HCT116 (cell line): ENCODE measurements around the gene PLA2G2C. TPM values are rescaled to one million over a fixed set of nuclear protein-coding genes. Genes with fewer than 3 reads are reported as not detected.

Experiments
- ATAC-seq: fragments of 200-7000 bp; cut with Tn5 transposase; 2 replicates; pipeline ENCODE4 v1.9.1; 2020; ENCODE audit warnings: mild to moderate bottlenecking, moderate library complexity
- BruUV-seq: library from RNA; stranded (reverse); fragments of 400-500 nt; replicated peaks from 2 replicates; lab custom pipeline; 2021; lab: Mats Ljungman, UMichigan
- CTCF ChIA-PET: fragments of 300-600 bp; sonication (Branson Sonifier 250); formaldehyde crosslinking; loops from one replicate; lab custom pipeline; 2021; ENCODE audit warnings: antibody characterized with exemption; lab: Charles Lee
- POLR2A ChIA-PET: fragments of 300-600, 350-600 bp; sonication (Branson Sonifier 250); formaldehyde crosslinking; loops from one replicate; lab custom pipeline; 2021; ENCODE audit warnings: antibody characterized with exemption; lab: Charles Lee
- RAD21 ChIA-PET, 2 experiments: fragments of 300-600 bp; sonication (Branson Sonifier 250); formaldehyde crosslinking; loops; one replicate each; lab custom pipeline; 2023; ENCODE audit warnings: low total read pairs in 2 of 2; ENCODE audit not compliant: uncharacterized antibody in 2 of 2, unreplicated experiment in 2 of 2, low non-redundant PET in 1 of 2; lab: Charles Lee
- DNase-seq: peaks from one replicate; pipeline ENCODE4 v3.0.0-alpha.2; 2010; ENCODE audit warnings: low read depth, low spot score
- H2AFZ ChIP-seq: fragments of 200-600 bp; shearing (Covaris generic), sonication (generic); 2 replicates; pipeline ENCODE4 v1.6.1; 2017; ENCODE audit warnings: low read depth, mixed run types, mixed read lengths, antibody characterized with exemption, low read length; ENCODE audit not compliant: poor library complexity, severe bottlenecking
- H3K27ac ChIP-seq: 2 replicates; pipeline ENCODE4 v1.5.1; 2012; ENCODE audit warnings: low read depth, low read length
- H3K27me3 ChIP-seq: fragments of 200-600 bp; sonication (generic); 2 replicates; pipeline ENCODE4 v1.6.1; 2016; ENCODE audit warnings: mixed run types, low read length, mixed read lengths; ENCODE audit not compliant: insufficient read depth
- H3K36me3 ChIP-seq, 2 experiments: fragments of 200-500 bp in 1 of 2; fragments of 200-600 bp in 1 of 2; sonication (Bioruptor generic) in 1 of 2; sonication (generic) in 1 of 2; 2 replicates each; pipeline versions ENCODE4 v1.5.1 to v1.6.1; 2014 to 2016; ENCODE audit warnings: low read length in 2 of 2, inconsistent platforms in 1 of 2, mixed read lengths in 1 of 2, mixed run types in 1 of 2; ENCODE audit not compliant: insufficient read depth in 2 of 2, control insufficient read depth in 1 of 2
- H3K4me1 ChIP-seq, 2 experiments: fragments of 200-600 bp in 1 of 2; sonication (generic) in 1 of 2; 2 replicates each; pipeline versions ENCODE4 v1.5.1 to v1.6.1; 2012 to 2017; ENCODE audit warnings: low read length in 2 of 2, inconsistent platforms in 1 of 2, mild to moderate bottlenecking in 1 of 2, mixed read lengths in 1 of 2, mixed run types in 1 of 2, moderate library complexity in 1 of 2; ENCODE audit not compliant: insufficient read depth in 2 of 2, control insufficient read depth in 1 of 2
- H3K4me2 ChIP-seq: fragments of 200-600 bp; sonication (generic); 2 replicates; pipeline ENCODE4 v1.6.1; 2017; ENCODE audit warnings: mixed run types, low read length, mixed read lengths
- H3K4me3 ChIP-seq, 2 experiments: fragments of 200-600 bp in 1 of 2; sonication (generic) in 1 of 2; replicated peaks in 1 of 2; 2 replicates each; pipeline ENCODE4 v1.5.1; 2011 to 2016; ENCODE audit warnings: low read length in 2 of 2, control low read depth in 1 of 2, low read depth in 1 of 2, mild to moderate bottlenecking in 1 of 2, mixed read lengths in 1 of 2, mixed run types in 1 of 2
- H3K79me2 ChIP-seq: fragments of 200-600 bp; sonication (generic); 2 replicates; pipeline ENCODE4 v1.6.1; 2017; ENCODE audit warnings: mild to moderate bottlenecking, mixed run types, low read length, moderate library complexity, mixed read lengths; ENCODE audit not compliant: insufficient read depth
- H3K9ac ChIP-seq: fragments of 200-600 bp; sonication (generic); 2 replicates; pipeline ENCODE4 v1.6.1; 2016; ENCODE audit warnings: low read length, mixed read lengths
- H3K9me2 ChIP-seq: fragments of 200-600 bp; sonication (generic), shearing (Covaris generic); 2 replicates; pipeline ENCODE4 v1.6.1; 2017; ENCODE audit warnings: mixed run types, mild to moderate bottlenecking, moderate library complexity; ENCODE audit not compliant: insufficient read depth
- H3K9me3 ChIP-seq, 2 experiments: fragments of 200-500 bp in 1 of 2; fragments of 200-600 bp in 1 of 2; sonication (Bioruptor generic) in 1 of 2; sonication (generic) in 1 of 2; 2 replicates each; pipeline ENCODE4 v1.6.1; 2014 to 2017; ENCODE audit warnings: low read length in 2 of 2, mixed read lengths in 2 of 2, inconsistent platforms in 1 of 2, low read depth in 1 of 2, mild to moderate bottlenecking in 1 of 2, mixed run types in 1 of 2, moderate library complexity in 1 of 2; ENCODE audit not compliant: control insufficient read depth in 1 of 2, insufficient read depth in 1 of 2
- H4K20me1 ChIP-seq: fragments of 200-600 bp; sonication (generic), shearing (Covaris generic); 2 replicates; pipeline ENCODE4 v1.6.1; 2017; ENCODE audit warnings: mixed run types, mild to moderate bottlenecking, moderate library complexity; ENCODE audit not compliant: insufficient read depth
- EGR1 ChIP-seq: IDR thresholded peaks from 2 replicates; pipeline ENCODE4 v1.6.1; 2012; ENCODE audit warnings: low read depth
- JUND ChIP-seq: IDR thresholded peaks from 2 replicates; pipeline ENCODE4 v1.6.1; 2012
- POLR2A ChIP-seq: IDR thresholded peaks from 2 replicates; pipeline ENCODE4 v1.7.0; 2011; ENCODE audit warnings: borderline replicate concordance; ENCODE audit not compliant: insufficient read depth, insufficient read length; ENCODE audit errors: extremely low read depth
- SIN3A ChIP-seq: IDR thresholded peaks from 2 replicates; pipeline ENCODE4 v1.6.1; 2012; ENCODE audit warnings: low read depth
- SP1 ChIP-seq: IDR thresholded peaks from 2 replicates; pipeline ENCODE4 v1.6.1; 2012; ENCODE audit warnings: low read depth
- YY1 ChIP-seq: IDR thresholded peaks from 2 replicates; pipeline ENCODE4 v1.6.1; 2011; ENCODE audit warnings: low read length, low read depth, moderate library complexity, mild to moderate bottlenecking; ENCODE audit not compliant: insufficient replicate concordance; ENCODE audit errors: extremely low read depth
- ZFX ChIP-seq: fragments of 450-650 bp; IDR thresholded peaks from 2 replicates; pipeline ENCODE4 v1.6.1; 2017
- ZNF274 ChIP-seq: fragments of 200-500 bp; sonication (Bioruptor generic); IDR thresholded peaks from 2 replicates; pipeline ENCODE4 v1.6.1; 2014; ENCODE audit warnings: mild to moderate bottlenecking, low read depth, low read length, inconsistent platforms
- intact Hi-C: fragments of 100-400 bp; cut with micrococcal nuclease; formaldehyde crosslinking; loops from 2 replicates; pipeline ENCODE4 v1.10.0; 2022
- total RNA-seq: library from RNA; stranded (reverse); gene quantifications from one replicate; pipeline ENCODE4 v1.2.1, GENCODE V29; 2021; ENCODE audit not compliant: unreplicated experiment
- TF ChIP-seq, protein P1 (sequence below): IDR thresholded peaks from 2 replicates; pipeline ENCODE4 v1.6.1; 2011; ENCODE audit warnings: mild to moderate bottlenecking, low read length, moderate library complexity; ENCODE audit not compliant: insufficient replicate concordance; ENCODE audit errors: extremely low read depth
- TF ChIP-seq, protein P2 (sequence below): IDR thresholded peaks from 2 replicates; pipeline ENCODE4 v1.6.1; 2012
- TF ChIP-seq, protein P3 (sequence below): IDR thresholded peaks from 2 replicates; pipeline ENCODE4 v1.6.1; 2012

Gene PLA2G2C
- total RNA-seq, 1 experiment from 2014 or later = not detected

DNA sequence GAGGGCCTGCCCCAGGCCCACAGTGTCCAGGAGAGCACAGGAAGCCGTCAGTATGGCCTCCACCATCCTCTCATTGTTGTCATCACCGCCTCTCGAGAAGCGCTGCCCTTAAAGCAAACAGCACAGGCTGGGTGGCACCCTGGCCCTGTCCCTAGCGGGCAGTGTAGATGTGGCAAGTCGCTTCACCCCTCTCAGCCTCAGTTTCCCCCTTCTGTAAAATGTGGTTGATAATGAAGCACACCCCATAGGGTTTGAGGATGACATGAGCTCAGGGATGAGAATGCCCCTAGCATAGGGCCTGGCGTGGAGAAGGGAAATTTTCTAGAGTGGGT is 33.8 kb downstream of the PLA2G2C start:
- H3K4me2 ChIP-seq = peak overlapping the region; percentile 52; the same call in 1 of the 2 replicates
- no TSS peak for BruUV-seq

More for the DNA sequence above, 33.8 kb downstream of the PLA2G2C start:
- H4K20me1 ChIP-seq = no peaks in the 10 kb centered on the region
- ATAC-seq (no peak), DNase-seq (no peak)
- intact Hi-C loops = loop anchor here (1.0 to 5.0 kb wide), 4 partner anchors 51 to 490 kb away; partner anchors contain the start of gene HTR6
- peak overlapping the region; percentile 82 for H2AFZ ChIP-seq
- H3K9me3 ChIP-seq = no peaks in the 10 kb centered on the region
- TF ChIP-seq EGR1 = no peak
- no peak for TF ChIP-seq POLR2A
- TF ChIP-seq, protein P1, sequence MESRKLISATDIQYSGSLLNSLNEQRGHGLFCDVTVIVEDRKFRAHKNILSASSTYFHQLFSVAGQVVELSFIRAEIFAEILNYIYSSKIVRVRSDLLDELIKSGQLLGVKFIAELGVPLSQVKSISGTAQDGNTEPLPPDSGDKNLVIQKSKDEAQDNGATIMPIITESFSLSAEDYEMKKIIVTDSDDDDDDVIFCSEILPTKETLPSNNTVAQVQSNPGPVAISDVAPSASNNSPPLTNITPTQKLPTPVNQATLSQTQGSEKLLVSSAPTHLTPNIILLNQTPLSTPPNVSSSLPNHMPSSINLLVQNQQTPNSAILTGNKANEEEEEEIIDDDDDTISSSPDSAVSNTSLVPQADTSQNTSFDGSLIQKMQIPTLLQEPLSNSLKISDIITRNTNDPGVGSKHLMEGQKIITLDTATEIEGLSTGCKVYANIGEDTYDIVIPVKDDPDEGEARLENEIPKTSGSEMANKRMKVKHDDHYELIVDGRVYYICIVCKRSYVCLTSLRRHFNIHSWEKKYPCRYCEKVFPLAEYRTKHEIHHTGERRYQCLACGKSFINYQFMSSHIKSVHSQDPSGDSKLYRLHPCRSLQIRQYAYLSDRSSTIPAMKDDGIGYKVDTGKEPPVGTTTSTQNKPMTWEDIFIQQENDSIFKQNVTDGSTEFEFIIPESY = no peak
- TF ChIP-seq SP1 = no peak
- TF ChIP-seq ZFX = no peak
- no peak for TF ChIP-seq SIN3A
- no peak for TF ChIP-seq ZNF274
- TF ChIP-seq YY1 = no peak
- TF ChIP-seq, protein P2, sequence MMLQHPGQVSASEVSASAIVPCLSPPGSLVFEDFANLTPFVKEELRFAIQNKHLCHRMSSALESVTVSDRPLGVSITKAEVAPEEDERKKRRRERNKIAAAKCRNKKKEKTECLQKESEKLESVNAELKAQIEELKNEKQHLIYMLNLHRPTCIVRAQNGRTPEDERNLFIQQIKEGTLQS = no peak
- TF ChIP-seq, protein P3, sequence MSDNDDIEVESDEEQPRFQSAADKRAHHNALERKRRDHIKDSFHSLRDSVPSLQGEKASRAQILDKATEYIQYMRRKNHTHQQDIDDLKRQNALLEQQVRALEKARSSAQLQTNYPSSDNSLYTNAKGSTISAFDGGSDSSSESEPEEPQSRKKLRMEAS = no peak
- no peak for TF ChIP-seq JUND
- H3K36me3 ChIP-seq = no peaks in the 10 kb centered on the region
- RAD21 ChIA-PET = no interaction called here
- H3K27ac ChIP-seq = no peak overlapping the region
- CTCF ChIA-PET = interaction anchor here (1.2 to 3.5 kb wide), 6 partner anchors 13 to 341 kb away, joined by 3 to 20 read pairs (median 10); partner anchors contain the start of gene OTUD3
- H3K4me1 ChIP-seq = peaks cover 0 to 5% of the 10 kb centered on the region in 2 experiments; a peak in 2 of 4 replicates
- H3K79me2 ChIP-seq = no peaks in the 10 kb centered on the region
- H3K9me2 ChIP-seq = no peaks in the 10 kb centered on the region
- POLR2A ChIA-PET = no interaction called here
- no peaks in the 10 kb centered on the region for H3K27me3 ChIP-seq
- no peak overlapping the region for H3K4me3 ChIP-seq
- no peak overlapping the region for H3K9ac ChIP-seq
